ENCODE data around the gene COL27A1.

GRCh38 chr9:114334490-114334889 lies 179.2 kb downstream of the COL27A1 start:
- TF ChIP-seq CTCF (IDR thresholded peaks at IDR 0.05): no peak
- no peak for TF ChIP-seq POLR2A (IDR thresholded peaks at IDR 0.05)

Data from testis (tissue), 2 donors.